OCI-LY7 (cell line): ENCODE results near the gene KATNAL1. TPM values are rescaled to one million over a fixed set of nuclear protein-coding genes. Genes with fewer than 3 reads are reported as not detected.

Experiments used
- BruUV-seq: library from RNA; stranded (reverse); fragments of 400-500 nt; replicated peaks from 2 replicates; lab custom pipeline; 2021; lab: Mats Ljungman, UMichigan
- CTCF ChIA-PET: fragments of 300-600 bp; sonication (Branson Sonifier 250); formaldehyde crosslinking; loops from one replicate; lab custom pipeline; 2022; ENCODE audit warnings: antibody characterized with exemption; ENCODE audit not compliant: unreplicated experiment; lab: Charles Lee
- POLR2A ChIA-PET: fragments of 300-600 bp; sonication (Branson Sonifier 250); formaldehyde crosslinking; loops from one replicate; lab custom pipeline; 2022; ENCODE audit warnings: antibody characterized with exemption; lab: Charles Lee
- DNase-seq: peaks from one replicate; pipeline ENCODE4 v3.0.0-alpha.2; 2015; ENCODE audit warnings: low spot score
- H2AFZ ChIP-seq: fragments of 200-600 bp; sonication (generic), shearing (Covaris generic); 2 replicates; pipeline ENCODE4 v1.6.1; 2014; ENCODE audit warnings: mild to moderate bottlenecking, antibody characterized with exemption, low read length, moderate library complexity
- H3K27ac ChIP-seq: fragments of 200-600 bp; sonication (generic); 2 replicates; pipeline ENCODE4 v1.5.1; 2014; ENCODE audit warnings: mixed run types, low read depth, mild to moderate bottlenecking, moderate library complexity, low read length, inconsistent platforms; ENCODE audit not compliant: poor library complexity, severe bottlenecking
- H3K36me3 ChIP-seq: fragments of 200-600 bp; sonication (generic); 2 replicates; pipeline ENCODE4 v1.6.1; 2014; ENCODE audit warnings: mild to moderate bottlenecking, antibody characterized with exemption, low read length, moderate library complexity, mixed read lengths; ENCODE audit not compliant: insufficient read depth
- H3K4me1 ChIP-seq: fragments of 200-600 bp; sonication (generic); 2 replicates; pipeline ENCODE4 v1.5.1; 2014; ENCODE audit warnings: mild to moderate bottlenecking, low read length; ENCODE audit not compliant: insufficient read depth, poor library complexity, severe bottlenecking
- H3K4me2 ChIP-seq: fragments of 200-600 bp; sonication (generic); 2 replicates; pipeline ENCODE4 v1.6.1; 2014; ENCODE audit warnings: mild to moderate bottlenecking, low read length
- H3K4me3 ChIP-seq: fragments of 200-600 bp; sonication (generic); 2 replicates; pipeline ENCODE4 v1.5.1; 2014; ENCODE audit warnings: mild to moderate bottlenecking, low read depth, low read length; ENCODE audit not compliant: poor library complexity, severe bottlenecking
- H3K79me2 ChIP-seq: fragments of 200-600 bp; sonication (generic); 2 replicates; pipeline ENCODE4 v1.6.1; 2016; ENCODE audit warnings: low read depth, mild to moderate bottlenecking, low read length, moderate library complexity, mixed read lengths; ENCODE audit not compliant: insufficient read depth
- H3K9me2 ChIP-seq: fragments of 200-600 bp; sonication (generic); 2 replicates; pipeline ENCODE4 v1.6.1; 2016; ENCODE audit warnings: mild to moderate bottlenecking, low read length, mixed read lengths; ENCODE audit not compliant: insufficient read depth
- H3K9me3 ChIP-seq: fragments of 200-600 bp; sonication (generic); 2 replicates; pipeline ENCODE4 v1.6.1; 2014; ENCODE audit warnings: mild to moderate bottlenecking, mixed run types, low read length, mixed read lengths
- H4K20me1 ChIP-seq: fragments of 200-600 bp; sonication (generic); 2 replicates; pipeline ENCODE4 v1.6.1; 2014; ENCODE audit warnings: mild to moderate bottlenecking, antibody characterized with exemption, low read length, moderate library complexity, mixed read lengths; ENCODE audit not compliant: insufficient read depth
- CTCF ChIP-seq: fragments of 200-600 bp; sonication (generic); conservative IDR thresholded peaks from 2 replicates; pipeline ENCODE4 v1.5.1; 2014; ENCODE audit warnings: mild to moderate bottlenecking, antibody characterized with exemption, low read length, moderate library complexity, mixed read lengths
- EZH2phosphoT487 ChIP-seq: fragments of 200-600 bp; sonication (generic); IDR thresholded peaks from 2 replicates; pipeline ENCODE4 v1.6.1; 2018; ENCODE audit warnings: low read depth, borderline replicate concordance, mild to moderate bottlenecking, mixed run types, antibody characterized with exemption, low read length, moderate library complexity, mixed read lengths
- intact Hi-C: fragments of 100-400 bp; cut with micrococcal nuclease; formaldehyde crosslinking; loops from one replicate; pipeline ENCODE4 v1.10.0; 2022; ENCODE audit not compliant: unreplicated experiment
- total RNA-seq, 2 experiments: library from RNA; depleted of rRNA in 1 of 2; stranded (reverse); fragments of >200 nt in 1 of 2; shearing (Covaris generic) in 1 of 2; gene quantifications; 2 replicates each; pipeline ENCODE4 v1.2.3, GENCODE V29; 2014 to 2022

The KATNAL1 gene
- total RNA-seq, 2 experiments from 2014 or later: 13.9 to 34.5 TPM

GRCh38 chr13:30172593-30173302 is 134.6 kb downstream of the KATNAL1 start:
- no peak for DNase-seq
- no peaks in the 10 kb centered on the region for H3K36me3 ChIP-seq
- H3K4me2 ChIP-seq: no peak overlapping the region
- H4K20me1 ChIP-seq: no peaks in the 10 kb centered on the region
- H3K27ac ChIP-seq: no peak overlapping the region
- H3K9me2 ChIP-seq: no peaks in the 10 kb centered on the region
- intact Hi-C loops: no loop called here
- POLR2A ChIA-PET: no interaction called here
- H2AFZ ChIP-seq: no peak overlapping the region
- H3K4me1 ChIP-seq: no peaks in the 10 kb centered on the region
- no peak overlapping the region for H3K4me3 ChIP-seq
- BruUV-seq: no TSS peak
- H3K79me2 ChIP-seq: no peaks in the 10 kb centered on the region
- no peaks in the 10 kb centered on the region for H3K9me3 ChIP-seq
- TF ChIP-seq CTCF (no peak), EZH2phosphoT487 (no peak)
- CTCF ChIA-PET: no interaction called here

- H3K79me2 ChIP-seq: no peaks in the 10 kb centered on the region
- DNase-seq: no peak
- CTCF ChIA-PET: no interaction called here
- H4K20me1 ChIP-seq: no peaks in the 10 kb centered on the region
- no peak overlapping the region for H3K27ac ChIP-seq
- TF ChIP-seq EZH2phosphoT487: no peak
- no peak for TF ChIP-seq CTCF
- POLR2A ChIA-PET: no interaction called here
- H3K4me2 ChIP-seq: no peak overlapping the region
- H3K9me3 ChIP-seq: no peaks in the 10 kb centered on the region
- H3K9me2 ChIP-seq: no peaks in the 10 kb centered on the region
- H3K4me1 ChIP-seq: no peaks in the 10 kb centered on the region
- H2AFZ ChIP-seq: 0 out of 2 replicates have a peak overlapping the region, but pooled peaks have one; percentile 8
- no TSS peak for BruUV-seq
- intact Hi-C loops: no loop called here
- no peak overlapping the region for H3K4me3 ChIP-seq
- H3K36me3 ChIP-seq: no peaks in the 10 kb centered on the region
Measured at GRCh38 chr13:30170569-30170968, 136.8 kb downstream of the KATNAL1 start.

- H3K4me3 ChIP-seq: no peak overlapping the region
- no peaks in the 10 kb centered on the region for H4K20me1 ChIP-seq
- H3K27ac ChIP-seq: no peak overlapping the region
- H2AFZ ChIP-seq: no peak overlapping the region
- ChIA-PET CTCF (no interaction called here), POLR2A (interaction anchor here (1.0 kb wide), 1 partner anchor 154 kb away, joined by 4 read pairs; no protein-coding TSS in a partner anchor)
- no peaks in the 10 kb centered on the region for H3K4me1 ChIP-seq
- H3K79me2 ChIP-seq: no peaks in the 10 kb centered on the region
- H3K9me2 ChIP-seq: no peaks in the 10 kb centered on the region
- TF ChIP-seq CTCF (no peak), EZH2phosphoT487 (no peak)
- intact Hi-C loops: no loop called here
- no peak overlapping the region for H3K4me2 ChIP-seq
- H3K9me3 ChIP-seq: no peaks in the 10 kb centered on the region
- no peaks in the 10 kb centered on the region for H3K36me3 ChIP-seq
- no TSS peak for BruUV-seq
- no peak for DNase-seq
Measured at GRCh38 chr13:30169442-30169841, 137.9 kb downstream of the KATNAL1 start.
